H1 (cell line): Measurements from ENCODE around the gene FOXQ1. TPM values are rescaled to one million over a fixed set of nuclear protein-coding genes. Genes with fewer than 3 reads are reported as not detected.

Experiments
- CTCF ChIP-seq, 3 experiments: IDR thresholded peaks; 1 replicate in 2 of 3; 2 replicates in 1 of 3; pipeline versions ENCODE4 v1.5.1 to v1.6.1; 2011; ENCODE audit warnings: low read length in 3 of 3, mild to moderate bottlenecking in 3 of 3, inconsistent platforms in 2 of 3, low read depth in 1 of 3, moderate library complexity in 1 of 3; ENCODE audit not compliant: insufficient read depth in 1 of 3; ENCODE audit errors: control extremely low read depth in 1 of 3
- USF2 ChIP-seq: IDR thresholded peaks from 2 replicates; pipeline ENCODE4 v1.6.1; 2011; ENCODE audit warnings: low read length, improper control_type of control experiment
- polyA plus RNA-seq, 7 experiments: library from polyadenylated mRNA; depleted of rRNA in 3 of 7; stranded (reverse) in 5 of 7; unstranded in 2 of 7; fragments of >200 nt in 5 of 7; fragments of 200-250 nt in 2 of 7; gene quantifications; 1 replicate in 5 of 7; 2 replicates in 1 of 7; 4 replicates in 1 of 7; pipeline versions ENCODE4 v1.2.1 to v1.2.3, GENCODE V29; 2011 to 2013; ENCODE audit warnings: missing spikeins in 2 of 7, mixed read lengths in 2 of 7
- total RNA-seq: library from RNA; stranded (reverse); fragmentation: NEBNext Ultra II Directional; extraction: Animal tissue kit (Norgen Biotek cat#: 25700); gene quantifications from 2 replicates; pipeline ENCODE4 v1.2.1, GENCODE V29; 2021

Gene FOXQ1
- total and polyA plus RNA-seq, 2 of the 8 experiments (the other 6 are each of a cell fraction or from before 2014, with no cell fraction given): 0.03 TPM; not detected in 1

- TF ChIP-seq USF2: no peak
- TF ChIP-seq CTCF (IDR thresholded peaks at IDR 0.05; ENCODE audit: control extremely low read depth in 1 of 3, insufficient read depth in 1 of 3, low read depth in 1 of 3, low read length in 3 of 3): no peak
Measured at GRCh38 chr6:1280666-1281300, 31.1 kb upstream of the FOXQ1 start (continued).
